Measurements from ENCODE around the gene DLG2. TPM values are rescaled to one million over a fixed set of nuclear protein-coding genes. Genes with fewer than 3 reads are reported as not detected.
"Not testable (repeated sequence)": the region's sequence is repeated elsewhere in the genome, so short reads cannot be mapped to it uniquely, and the experiment has no call there.

DLG2 gene
- total RNA-seq, 1 donor from 2014 or later: 7.2 TPM

DNA sequence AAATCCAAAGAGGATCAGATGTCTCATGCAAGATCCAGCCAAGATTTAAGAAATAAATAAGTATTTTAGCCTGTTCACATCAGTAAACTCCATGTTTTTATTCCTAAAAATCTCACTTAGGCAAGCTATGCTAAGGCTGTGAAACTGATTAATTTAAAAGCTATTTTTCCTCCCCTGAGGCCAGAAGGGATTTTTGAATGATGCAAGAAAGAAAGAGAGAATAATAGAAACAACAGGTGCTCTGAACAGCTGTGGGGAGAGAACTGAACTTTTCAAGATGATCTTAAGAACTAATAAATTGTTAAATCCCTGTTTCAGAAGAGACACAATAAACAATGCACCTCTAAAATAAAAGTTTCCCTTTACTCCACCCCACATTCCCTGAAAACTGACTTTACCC is 241.6 kb downstream of the DLG2 start:
- Histone ChIP-seq H3K4me3 (no peak overlapping the region), H3K4me1 (no peaks in the 10 kb centered on the region), H3K36me3 (no peaks in the 10 kb centered on the region), H3K9me3 (peaks cover 14% of the 10 kb centered on the region), H3K27ac (no peak overlapping the region), H3K27me3 (ENCODE audit: low read depth) (no peaks in the 10 kb centered on the region)
- DNase-seq (no peak), ATAC-seq (no peak)
- intact Hi-C loops (cut with DNase I): no loop called here
- TF ChIP-seq CTCF (IDR thresholded peaks at IDR 0.05): no peak

DNA sequence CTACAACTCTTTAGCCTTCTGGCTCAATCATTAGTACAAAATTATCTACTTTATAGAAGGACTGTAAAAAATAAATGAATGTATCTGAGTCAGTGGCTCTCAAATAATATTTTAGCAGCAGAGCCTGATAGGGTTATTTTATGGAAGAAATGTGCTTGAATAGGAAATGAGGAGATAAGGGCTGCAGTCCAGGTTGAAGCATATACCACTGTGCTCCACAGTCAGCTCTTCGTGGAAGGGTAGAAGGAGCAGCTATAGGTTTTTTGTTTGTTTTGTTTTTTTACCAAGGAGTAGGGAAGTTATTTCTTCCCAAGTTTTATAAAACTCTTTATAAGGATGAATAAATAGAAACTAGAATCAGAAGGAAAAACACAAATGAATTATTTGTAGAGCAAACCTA is 242.0 kb downstream of the DLG2 start:
- Histone ChIP-seq H3K4me1 (no peaks in the 10 kb centered on the region), H3K27ac (no peak overlapping the region), H3K27me3 (ENCODE audit: low read depth) (no peaks in the 10 kb centered on the region), H3K4me3 (no peak overlapping the region), H3K36me3 (no peaks in the 10 kb centered on the region), H3K9me3 (peaks cover 14% of the 10 kb centered on the region)
- intact Hi-C loops (cut with DNase I): no loop called here
- DNase-seq (no peak), ATAC-seq (no peak)
- TF ChIP-seq CTCF (IDR thresholded peaks at IDR 0.05): no peak

DNA sequence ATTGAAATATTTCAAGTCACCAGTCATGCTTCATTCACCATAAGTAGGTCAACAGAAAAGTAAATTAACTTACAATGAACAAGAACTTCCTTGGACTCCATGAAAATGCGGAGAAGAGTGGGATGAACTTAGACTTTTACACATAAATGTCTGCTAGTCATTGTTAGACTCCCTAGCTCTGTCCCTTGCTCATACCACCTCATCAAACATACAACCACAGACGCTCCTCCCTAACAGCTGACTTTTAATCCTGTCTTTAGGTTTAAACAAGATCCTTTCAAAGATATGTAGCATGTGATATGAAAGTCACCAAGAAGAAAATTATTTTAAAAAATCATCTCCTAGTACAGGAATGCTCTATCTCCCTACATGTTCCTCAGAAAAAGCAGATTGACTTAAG is 248.1 kb downstream of the DLG2 start:
- no peaks in the 10 kb centered on the region for H3K36me3 ChIP-seq
- H3K4me1 ChIP-seq: no peaks in the 10 kb centered on the region
- H3K27me3 ChIP-seq (ENCODE audit: low read depth): no peaks in the 10 kb centered on the region
- intact Hi-C loops (cut with DNase I): no loop called here
- DNase-seq (no peak), ATAC-seq (no peak)
- H3K4me3 ChIP-seq: no peak overlapping the region
- TF ChIP-seq CTCF (IDR thresholded peaks at IDR 0.05): no peak
- H3K9me3 ChIP-seq: peaks cover 14% of the 10 kb centered on the region
- H3K27ac ChIP-seq: no peak overlapping the region

- H3K4me1 ChIP-seq: no peaks in the 10 kb centered on the region
- peaks cover 13% of the 10 kb centered on the region for H3K9me3 ChIP-seq
- H3K27ac ChIP-seq: no peak overlapping the region
- no peak for ATAC-seq
- intact Hi-C loops (cut with DNase I): no loop called here
- no peak for TF ChIP-seq CTCF (IDR thresholded peaks at IDR 0.05)
- no peak for DNase-seq
- H3K36me3 ChIP-seq: no peaks in the 10 kb centered on the region
- H3K27me3 ChIP-seq (ENCODE audit: low read depth): no peaks in the 10 kb centered on the region
- no peak overlapping the region for H3K4me3 ChIP-seq
Observed at GRCh38 chr11:85377901-85378300, 249.2 kb downstream of the DLG2 start.

- DNase-seq (no peak), ATAC-seq (no peak)
- Histone ChIP-seq H3K27ac (no peak overlapping the region), H3K4me1 (no peaks in the 10 kb centered on the region), H3K9me3 (no peaks in the 10 kb centered on the region), H3K4me3 (no peak overlapping the region), H3K36me3 (no peaks in the 10 kb centered on the region), H3K27me3 (ENCODE audit: low read depth) (no peaks in the 10 kb centered on the region)
- intact Hi-C loops (cut with DNase I): no loop called here
- no peak for TF ChIP-seq CTCF (IDR thresholded peaks at IDR 0.05)
Observed at GRCh38 chr11:85359859-85360258, 267.3 kb downstream of the DLG2 start.

DNA sequence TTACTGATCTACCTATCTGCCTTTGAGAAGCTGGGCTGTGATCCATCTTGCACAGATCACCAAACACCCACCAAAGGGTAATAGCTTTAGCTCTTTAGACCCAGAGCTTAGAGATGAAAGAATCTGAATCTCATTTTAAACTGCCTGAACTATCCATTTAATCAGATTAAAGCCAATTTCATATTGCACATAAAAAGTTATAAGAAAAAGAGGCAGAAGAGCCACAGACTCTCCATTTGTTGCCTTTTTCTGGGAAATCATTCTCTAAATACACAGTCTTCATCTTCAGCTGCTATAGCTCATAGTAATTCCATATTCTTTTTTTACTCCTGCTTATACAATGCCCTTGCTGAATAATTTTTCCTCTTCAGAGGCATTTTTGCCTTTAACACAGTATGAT is 271.2 kb downstream of the DLG2 start:
- Histone ChIP-seq H3K4me3 (no peak overlapping the region), H3K27me3 (ENCODE audit: low read depth) (no peaks in the 10 kb centered on the region), H3K36me3 (no peaks in the 10 kb centered on the region), H3K4me1 (no peaks in the 10 kb centered on the region), H3K9me3 (no peaks in the 10 kb centered on the region), H3K27ac (no peak overlapping the region)
- ATAC-seq (no peak), DNase-seq (no peak)
- TF ChIP-seq CTCF (IDR thresholded peaks at IDR 0.05): no peak
- intact Hi-C loops (cut with DNase I): no loop called here

DNA sequence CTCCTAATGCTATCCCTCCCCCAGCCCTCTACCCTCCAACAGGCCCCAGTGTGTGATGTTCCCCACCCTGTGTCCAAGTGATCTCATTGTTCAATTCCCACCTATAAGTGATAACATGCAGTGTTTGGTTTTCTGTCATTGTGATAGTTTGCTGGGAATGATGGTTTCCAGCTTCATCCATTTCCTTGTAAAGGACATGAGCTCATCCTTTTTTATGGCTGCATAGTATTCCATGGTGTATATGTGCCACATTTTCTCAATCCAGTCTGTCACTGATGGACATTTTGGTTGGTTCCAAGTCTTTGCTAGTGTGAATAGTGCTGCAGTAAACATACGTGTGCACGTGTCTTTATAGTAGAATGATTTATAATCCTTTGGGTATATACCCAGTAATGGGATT is 277.6 kb downstream of the DLG2 start:
- H3K36me3 ChIP-seq; intact Hi-C loops (cut with DNase I); H3K9me3 ChIP-seq; DNase-seq; H3K27me3 ChIP-seq (ENCODE audit: low read depth); H3K27ac ChIP-seq; H3K4me3 ChIP-seq; H3K4me1 ChIP-seq; ATAC-seq: not testable (repeated sequence)
